PC-9 (cell line): ENCODE data around the gene RAB25. TPM values are rescaled to one million over a fixed set of nuclear protein-coding genes. Genes with fewer than 3 reads are reported as not detected.

Experiments
- BruUV-seq: library from RNA; stranded (reverse); fragments of 400-500 nt; replicated peaks from 2 replicates; lab custom pipeline; 2021; lab: Mats Ljungman, UMichigan
- CTCF ChIA-PET: fragments of 300-600 bp; sonication (Branson Sonifier 250); formaldehyde crosslinking; loops from one replicate; lab custom pipeline; 2022; ENCODE audit warnings: antibody characterized with exemption; lab: Charles Lee
- POLR2A ChIA-PET: fragments of 300-600 bp; sonication (Branson Sonifier 250); formaldehyde crosslinking; loops from one replicate; lab custom pipeline; 2022; ENCODE audit warnings: antibody characterized with exemption; ENCODE audit not compliant: unreplicated experiment; lab: Charles Lee
- DNase-seq, 2 experiments: peaks; one replicate each; pipeline versions ENCODE4 v3.0.0 to v3.0.0-alpha.2; 2015 to 2022; ENCODE audit warnings: mixed read lengths in 1 of 2
- H2AFZ ChIP-seq: fragments of 200-600 bp; sonication (generic); 2 replicates; pipeline ENCODE4 v1.8.1; 2017; ENCODE audit warnings: antibody characterized with exemption
- H3F3A ChIP-seq: fragments of 200-600 bp; sonication (generic); 2 replicates; pipeline ENCODE4 v1.8.1; 2017; ENCODE audit warnings: antibody characterized with exemption, mild to moderate bottlenecking, low read depth; ENCODE audit not compliant: insufficient read depth
- H3K27ac ChIP-seq: fragments of 200-600 bp; sonication (generic); 2 replicates; pipeline ENCODE4 v1.6.1; 2016; ENCODE audit warnings: mixed run types
- H3K27me3 ChIP-seq: fragments of 200-600 bp; sonication (generic); 2 replicates; pipeline ENCODE4 v1.6.1; 2016; ENCODE audit warnings: low read depth, mixed run types; ENCODE audit not compliant: insufficient read depth
- H3K36me3 ChIP-seq: fragments of 200-600 bp; sonication (generic); 2 replicates; pipeline ENCODE4 v1.6.1; 2016; ENCODE audit warnings: low read depth, mixed run types
- H3K4me1 ChIP-seq: fragments of 200-600 bp; sonication (generic); replicated peaks from 2 replicates; pipeline ENCODE4 v1.6.1; 2016; ENCODE audit warnings: mixed run types; ENCODE audit not compliant: insufficient read depth
- H3K4me2 ChIP-seq: fragments of 200-600 bp; sonication (generic); 2 replicates; pipeline ENCODE4 v1.6.1; 2017; ENCODE audit warnings: mixed run types
- H3K4me3 ChIP-seq: fragments of 200-600 bp; sonication (generic); 2 replicates; pipeline ENCODE4 v1.6.1; 2016; ENCODE audit warnings: mixed run types
- H3K79me2 ChIP-seq: fragments of 200-600 bp; sonication (generic); 2 replicates; pipeline ENCODE4 v1.6.1; 2017; ENCODE audit warnings: low read depth, mixed run types
- H3K9me2 ChIP-seq: fragments of 200-600 bp; sonication (generic); 2 replicates; pipeline ENCODE4 v1.8.1; 2017; ENCODE audit warnings: mild to moderate bottlenecking; ENCODE audit not compliant: insufficient read depth
- H3K9me3 ChIP-seq: fragments of 200-600 bp; sonication (generic); 2 replicates; pipeline ENCODE4 v1.8.1; 2016; ENCODE audit warnings: low read depth; ENCODE audit not compliant: insufficient read depth
- H4K20me1 ChIP-seq: fragments of 200-600 bp; sonication (generic); 2 replicates; pipeline ENCODE4 v1.8.1; 2017; ENCODE audit not compliant: insufficient read depth
- CTCF ChIP-seq: fragments of 200-600 bp; sonication (generic); conservative IDR thresholded peaks from 2 replicates; pipeline ENCODE4 v1.6.1; 2017; ENCODE audit warnings: mixed run types, antibody characterized with exemption, mild to moderate bottlenecking, moderate library complexity
- EZH2 ChIP-seq: fragments of 200-600 bp; sonication (generic); IDR thresholded peaks from 2 replicates; pipeline ENCODE4 v1.8.0; 2017; ENCODE audit warnings: antibody characterized with exemption, low read depth
- intact Hi-C: fragments of 100-400 bp; cut with micrococcal nuclease; formaldehyde crosslinking; loops from one replicate; pipeline ENCODE4 v1.10.0; 2022; ENCODE audit not compliant: unreplicated experiment
- total RNA-seq: library from RNA; stranded (reverse); gene quantifications from 2 replicates; pipeline ENCODE4 v1.2.3, GENCODE V29; 2021

RAB25 gene
- total RNA-seq, 1 experiment from 2014 or later: 129 TPM

- no peak for DNase-seq
- Histone ChIP-seq H2AFZ (peak overlapping the region; percentile 94), H3K9me2 (no peaks in the 10 kb centered on the region)
Measured at GRCh38 chr1:156055281-156056048, 5.5 kb upstream of the RAB25 start.

GRCh38 chr1:156056326-156056849, 4.6 kb upstream of the RAB25 start:
- Histone ChIP-seq H3K4me1 (peaks cover 11% of the 10 kb centered on the region; the same call in 1 of the 2 replicates), H3K4me3 (no peak overlapping the region), H3K27ac (no peak overlapping the region), H2AFZ (no peak overlapping the region), H4K20me1 (0 out of 2 replicates have a peak, but pooled peaks cover 6% of the 10 kb centered on the region), H3K9me3 (no peaks in the 10 kb centered on the region), H3F3A (peaks cover 9% of the 10 kb centered on the region), H3K27me3 (no peaks in the 10 kb centered on the region), H3K9me2 (no peaks in the 10 kb centered on the region), H3K79me2 (peaks cover 36% of the 10 kb centered on the region), H3K36me3 (no peaks in the 10 kb centered on the region), H3K4me2 (no peak overlapping the region)
- no peak for DNase-seq
- intact Hi-C loops: no loop called here
- POLR2A ChIA-PET: no interaction called here
- no TSS peak for BruUV-seq
- CTCF ChIA-PET: no interaction called here
- no peak for TF ChIP-seq EZH2
- TF ChIP-seq CTCF: no peak

More at GRCh38 chr1:156055281-156056048, 5.5 kb upstream of the RAB25 start:
- no peaks in the 10 kb centered on the region for H3K36me3 ChIP-seq
- POLR2A ChIA-PET: no interaction called here
- H3K4me2 ChIP-seq: peak overlapping the region; percentile 89
- H3K4me3 ChIP-seq: peak overlapping the region; percentile 84
- no TSS peak for BruUV-seq
- no peak overlapping the region for H3K27ac ChIP-seq
- H3F3A ChIP-seq: peaks cover 6% of the 10 kb centered on the region
- peaks cover 38% of the 10 kb centered on the region for H3K79me2 ChIP-seq
- no peaks in the 10 kb centered on the region for H3K27me3 ChIP-seq
- 0 out of 2 replicates have a peak, but pooled peaks cover 6% of the 10 kb centered on the region for H4K20me1 ChIP-seq
- H3K4me1 ChIP-seq: peaks cover 11% of the 10 kb centered on the region; the same call in 1 of the 2 replicates
- no peak for TF ChIP-seq CTCF
- TF ChIP-seq EZH2: no peak
- intact Hi-C loops: no loop called here
- CTCF ChIA-PET: no interaction called here
- H3K9me3 ChIP-seq: no peaks in the 10 kb centered on the region

- peaks cover 33% of the 10 kb centered on the region for H4K20me1 ChIP-seq
- intact Hi-C loops: loop anchor here (5.0 kb wide), 1 partner anchor 60 kb away; no protein-coding TSS in a partner anchor
- H3K36me3 ChIP-seq: peaks cover 7% of the 10 kb centered on the region; the same call in 1 of the 2 replicates
- H3K9me2 ChIP-seq: no peaks in the 10 kb centered on the region
- CTCF ChIA-PET: interaction anchor here (0.5 to 0.7 kb wide), 3 partner anchors 20 to 1071 kb away, joined by 3 to 4 read pairs (median 4); partner anchors contain the start of gene MEX3A
- peak overlapping the region; percentile 94 for H3K4me2 ChIP-seq
- H3K27me3 ChIP-seq: no peaks in the 10 kb centered on the region
- POLR2A ChIA-PET: interaction anchor here (0.5 to 0.7 kb wide), 2 partner anchors 59 to 411 kb away, joined by 3 to 4 read pairs; no protein-coding TSS in a partner anchor
- TF ChIP-seq EZH2: no peak
- TF ChIP-seq CTCF: no peak
- DNase-seq: peak; percentile 56 to 59
- H3F3A ChIP-seq: peaks cover 22% of the 10 kb centered on the region
- H3K27ac ChIP-seq: peak overlapping the region; percentile 61
- H2AFZ ChIP-seq: no peak overlapping the region
- peak overlapping the region; percentile 64 for H3K4me3 ChIP-seq
- peaks cover 18% of the 10 kb centered on the region for H3K4me1 ChIP-seq
- BruUV-seq: no TSS peak
- no peaks in the 10 kb centered on the region for H3K9me3 ChIP-seq
- H3K79me2 ChIP-seq: peaks cover 59% of the 10 kb centered on the region
Measured at GRCh38 chr1:156062189-156062588, 1.2 kb downstream of the RAB25 start.
